Measurements from ENCODE around the gene PLA2G2D. TPM values are rescaled to one million over a fixed set of nuclear protein-coding genes. Genes with fewer than 3 reads are reported as not detected.

PLA2G2D gene
- total and polyA plus RNA-seq, 2 experiments from 2014 or later, result not detected

DNA sequence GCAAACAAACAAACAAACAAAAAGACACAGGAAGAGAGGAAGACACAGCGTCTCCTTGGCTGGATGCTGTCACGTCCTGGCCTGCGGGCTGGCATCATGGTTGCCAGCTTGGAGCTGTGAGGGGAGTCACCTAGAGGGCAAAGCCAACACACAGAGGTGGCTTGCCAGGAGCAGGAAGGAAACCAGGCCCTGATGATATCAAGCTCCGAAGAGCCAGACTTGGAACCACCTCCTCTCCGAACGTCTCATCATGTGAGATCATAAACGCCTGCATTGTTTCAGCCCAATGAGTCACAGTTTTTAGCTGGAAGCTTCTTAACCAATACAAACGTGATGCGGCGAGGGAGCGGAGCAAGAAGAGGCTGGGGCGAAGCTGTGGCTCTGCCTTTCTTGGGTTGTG, 8.7 kb downstream of the PLA2G2D start:
- ATAC-seq (no peak), DNase-seq (ENCODE audit: low spot score) (no peak)
- Histone ChIP-seq H3K79me2 (replicated peaks; ENCODE audit: insufficient read depth) (no peaks in the 10 kb centered on the region), H2AFZ (peak overlapping the region; percentile 78; the same call in 1 of the 2 replicates), H3F3A (replicated peaks; ENCODE audit: low read depth) (no peaks in the 10 kb centered on the region), H3K36me3 (ENCODE audit: insufficient read depth) (no peaks in the 10 kb centered on the region), H3K4me3 (no peak overlapping the region), H3K4me1 (ENCODE audit: insufficient read depth) (no peaks in the 10 kb centered on the region), H3K27ac (ENCODE audit: low read depth) (no peak overlapping the region), H3K4me2 (no peak overlapping the region), H3K9me2 (ENCODE audit: insufficient read depth) (no peaks in the 10 kb centered on the region; the same call in 1 of the 2 replicates), H4K20me1 (replicated peaks; ENCODE audit: insufficient read depth) (no peaks in the 10 kb centered on the region), H3K27me3 (ENCODE audit: insufficient read depth) (no peaks in the 10 kb centered on the region)
- Mint-ChIP-seq H3K9me3 (peaks cover 9% of the 10 kb centered on the region; the same call in 2 of the 3 replicates), H3K36me3 (ENCODE audit: low read depth) (no peaks in the 10 kb centered on the region), H3K27me3 (ENCODE audit: insufficient read depth, low read depth, poor library complexity) (peaks cover 4% of the 10 kb centered on the region), H3K27ac (no peak overlapping the region), H3K4me1 (peaks cover 18% of the 10 kb centered on the region), H3K4me3 (no peak overlapping the region)
- no peak for TF ChIP-seq CREB1 (CRISPR knock-in tag; IDR thresholded peaks at IDR 0.05; ENCODE audit: low read depth)
- TF ChIP-seq NANOG (IDR thresholded peaks at IDR 0.05; ENCODE audit: borderline replicate concordance), result no peak
- no peak for TF ChIP-seq ZNF114 (CRISPR knock-in tag; IDR thresholded peaks at IDR 0.05)
- no peak for TF ChIP-seq JUNB (IDR thresholded peaks at IDR 0.05; ENCODE audit: unreplicated experiment)

DNA sequence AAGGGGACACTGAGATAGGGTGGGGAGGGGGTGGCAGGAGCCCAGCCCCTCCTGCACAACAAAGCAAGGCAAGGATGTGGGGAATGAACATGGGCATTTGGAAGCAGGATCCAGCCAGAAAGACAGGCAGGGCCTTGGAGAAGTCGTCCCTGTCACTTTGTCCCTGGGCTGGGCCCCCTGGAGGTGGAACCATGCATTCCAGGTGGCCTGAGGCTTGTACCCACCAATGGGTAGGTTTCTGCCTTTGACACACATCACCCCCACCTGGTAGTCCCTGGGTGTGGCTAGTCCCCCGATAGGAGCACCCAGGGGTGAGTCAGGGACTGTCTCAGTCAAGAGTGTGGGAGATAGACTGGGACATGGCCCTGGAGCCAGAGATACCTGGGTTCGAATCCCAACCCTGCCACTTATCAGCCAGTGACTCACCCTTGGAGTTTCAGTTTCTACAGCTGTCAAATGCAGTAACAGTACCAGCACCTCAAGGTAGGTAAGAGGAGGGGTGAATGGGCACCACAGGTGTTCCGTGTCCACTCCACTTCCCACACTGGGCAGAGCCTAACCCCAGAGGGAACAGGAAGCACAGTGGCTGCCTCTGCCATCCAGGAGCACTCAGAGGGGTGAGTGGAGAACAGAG, 10.0 kb downstream of the PLA2G2D start:
- Mint-ChIP-seq H3K4me3 (no peak overlapping the region), H3K27me3 (ENCODE audit: insufficient read depth, low read depth, poor library complexity) (peaks cover 1% of the 10 kb centered on the region)
- TF ChIP-seq ZNF114 (CRISPR knock-in tag; IDR thresholded peaks at IDR 0.05) (no peak), ZNF331 (CRISPR knock-in tag; IDR thresholded peaks at IDR 0.05; ENCODE audit: low read depth) (no peak), EZH2 (IDR thresholded peaks at IDR 0.05; ENCODE audit: low read depth, unreplicated experiment) (no peak), STAT1 (IDR thresholded peaks at IDR 0.05; ENCODE audit: unreplicated experiment) (no peak), CREB1 (CRISPR knock-in tag; IDR thresholded peaks at IDR 0.05; ENCODE audit: low read depth) (no peak), NANOG (IDR thresholded peaks at IDR 0.05; ENCODE audit: borderline replicate concordance) (no peak), EZH2phosphoT487 (IDR thresholded peaks at IDR 0.05; ENCODE audit: unreplicated experiment) (no peak)
- TF ChIP-seq, protein P1, sequence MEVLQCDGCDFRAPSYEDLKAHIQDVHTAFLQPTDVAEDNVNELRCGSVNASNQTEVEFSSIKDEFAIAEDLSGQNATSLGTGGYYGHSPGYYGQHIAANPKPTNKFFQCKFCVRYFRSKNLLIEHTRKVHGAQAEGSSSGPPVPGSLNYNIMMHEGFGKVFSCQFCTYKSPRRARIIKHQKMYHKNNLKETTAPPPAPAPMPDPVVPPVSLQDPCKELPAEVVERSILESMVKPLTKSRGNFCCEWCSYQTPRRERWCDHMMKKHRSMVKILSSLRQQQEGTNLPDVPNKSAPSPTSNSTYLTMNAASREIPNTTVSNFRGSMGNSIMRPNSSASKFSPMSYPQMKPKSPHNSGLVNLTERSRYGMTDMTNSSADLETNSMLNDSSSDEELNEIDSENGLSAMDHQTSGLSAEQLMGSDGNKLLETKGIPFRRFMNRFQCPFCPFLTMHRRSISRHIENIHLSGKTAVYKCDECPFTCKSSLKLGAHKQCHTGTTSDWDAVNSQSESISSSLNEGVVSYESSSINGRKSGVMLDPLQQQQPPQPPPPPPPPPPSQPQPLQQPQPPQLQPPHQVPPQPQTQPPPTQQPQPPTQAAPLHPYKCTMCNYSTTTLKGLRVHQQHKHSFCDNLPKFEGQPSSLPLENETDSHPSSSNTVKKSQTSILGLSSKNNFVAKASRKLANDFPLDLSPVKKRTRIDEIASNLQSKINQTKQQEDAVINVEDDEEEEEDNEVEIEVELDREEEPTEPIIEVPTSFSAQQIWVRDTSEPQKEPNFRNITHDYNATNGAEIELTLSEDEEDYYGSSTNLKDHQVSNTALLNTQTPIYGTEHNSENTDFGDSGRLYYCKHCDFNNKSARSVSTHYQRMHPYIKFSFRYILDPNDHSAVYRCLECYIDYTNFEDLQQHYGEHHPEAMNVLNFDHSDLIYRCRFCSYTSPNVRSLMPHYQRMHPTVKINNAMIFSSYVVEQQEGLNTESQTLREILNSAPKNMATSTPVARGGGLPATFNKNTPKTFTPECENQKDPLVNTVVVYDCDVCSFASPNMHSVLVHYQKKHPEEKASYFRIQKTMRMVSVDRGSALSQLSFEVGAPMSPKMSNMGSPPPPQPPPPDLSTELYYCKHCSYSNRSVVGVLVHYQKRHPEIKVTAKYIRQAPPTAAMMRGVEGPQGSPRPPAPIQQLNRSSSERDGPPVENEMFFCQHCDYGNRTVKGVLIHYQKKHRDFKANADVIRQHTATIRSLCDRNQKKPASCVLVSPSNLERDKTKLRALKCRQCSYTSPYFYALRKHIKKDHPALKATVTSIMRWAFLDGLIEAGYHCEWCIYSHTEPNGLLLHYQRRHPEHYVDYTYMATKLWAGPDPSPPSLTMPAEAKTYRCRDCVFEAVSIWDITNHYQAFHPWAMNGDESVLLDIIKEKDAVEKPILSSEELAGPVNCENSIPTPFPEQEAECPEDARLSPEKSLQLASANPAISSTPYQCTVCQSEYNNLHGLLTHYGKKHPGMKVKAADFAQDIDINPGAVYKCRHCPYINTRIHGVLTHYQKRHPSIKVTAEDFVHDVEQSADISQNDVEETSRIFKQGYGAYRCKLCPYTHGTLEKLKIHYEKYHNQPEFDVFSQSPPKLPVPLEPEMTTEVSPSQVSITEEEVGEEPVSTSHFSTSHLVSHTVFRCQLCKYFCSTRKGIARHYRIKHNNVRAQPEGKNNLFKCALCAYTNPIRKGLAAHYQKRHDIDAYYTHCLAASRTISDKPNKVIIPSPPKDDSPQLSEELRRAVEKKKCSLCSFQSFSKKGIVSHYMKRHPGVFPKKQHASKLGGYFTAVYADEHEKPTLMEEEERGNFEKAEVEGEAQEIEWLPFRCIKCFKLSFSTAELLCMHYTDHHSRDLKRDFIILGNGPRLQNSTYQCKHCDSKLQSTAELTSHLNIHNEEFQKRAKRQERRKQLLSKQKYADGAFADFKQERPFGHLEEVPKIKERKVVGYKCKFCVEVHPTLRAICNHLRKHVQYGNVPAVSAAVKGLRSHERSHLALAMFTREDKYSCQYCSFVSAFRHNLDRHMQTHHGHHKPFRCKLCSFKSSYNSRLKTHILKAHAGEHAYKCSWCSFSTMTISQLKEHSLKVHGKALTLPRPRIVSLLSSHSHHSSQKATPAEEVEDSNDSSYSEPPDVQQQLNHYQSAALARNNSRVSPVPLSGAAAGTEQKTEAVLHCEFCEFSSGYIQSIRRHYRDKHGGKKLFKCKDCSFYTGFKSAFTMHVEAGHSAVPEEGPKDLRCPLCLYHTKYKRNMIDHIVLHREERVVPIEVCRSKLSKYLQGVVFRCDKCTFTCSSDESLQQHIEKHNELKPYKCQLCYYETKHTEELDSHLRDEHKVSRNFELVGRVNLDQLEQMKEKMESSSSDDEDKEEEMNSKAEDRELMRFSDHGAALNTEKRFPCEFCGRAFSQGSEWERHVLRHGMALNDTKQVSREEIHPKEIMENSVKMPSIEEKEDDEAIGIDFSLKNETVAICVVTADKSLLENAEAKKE (CRISPR knock-in tag; IDR thresholded peaks at IDR 0.05), result no peak
- TF ChIP-seq, protein P2, sequence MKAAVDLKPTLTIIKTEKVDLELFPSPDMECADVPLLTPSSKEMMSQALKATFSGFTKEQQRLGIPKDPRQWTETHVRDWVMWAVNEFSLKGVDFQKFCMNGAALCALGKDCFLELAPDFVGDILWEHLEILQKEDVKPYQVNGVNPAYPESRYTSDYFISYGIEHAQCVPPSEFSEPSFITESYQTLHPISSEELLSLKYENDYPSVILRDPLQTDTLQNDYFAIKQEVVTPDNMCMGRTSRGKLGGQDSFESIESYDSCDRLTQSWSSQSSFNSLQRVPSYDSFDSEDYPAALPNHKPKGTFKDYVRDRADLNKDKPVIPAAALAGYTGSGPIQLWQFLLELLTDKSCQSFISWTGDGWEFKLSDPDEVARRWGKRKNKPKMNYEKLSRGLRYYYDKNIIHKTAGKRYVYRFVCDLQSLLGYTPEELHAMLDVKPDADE (IDR thresholded peaks at IDR 0.05), result no peak
- TF ChIP-seq, protein P3, sequence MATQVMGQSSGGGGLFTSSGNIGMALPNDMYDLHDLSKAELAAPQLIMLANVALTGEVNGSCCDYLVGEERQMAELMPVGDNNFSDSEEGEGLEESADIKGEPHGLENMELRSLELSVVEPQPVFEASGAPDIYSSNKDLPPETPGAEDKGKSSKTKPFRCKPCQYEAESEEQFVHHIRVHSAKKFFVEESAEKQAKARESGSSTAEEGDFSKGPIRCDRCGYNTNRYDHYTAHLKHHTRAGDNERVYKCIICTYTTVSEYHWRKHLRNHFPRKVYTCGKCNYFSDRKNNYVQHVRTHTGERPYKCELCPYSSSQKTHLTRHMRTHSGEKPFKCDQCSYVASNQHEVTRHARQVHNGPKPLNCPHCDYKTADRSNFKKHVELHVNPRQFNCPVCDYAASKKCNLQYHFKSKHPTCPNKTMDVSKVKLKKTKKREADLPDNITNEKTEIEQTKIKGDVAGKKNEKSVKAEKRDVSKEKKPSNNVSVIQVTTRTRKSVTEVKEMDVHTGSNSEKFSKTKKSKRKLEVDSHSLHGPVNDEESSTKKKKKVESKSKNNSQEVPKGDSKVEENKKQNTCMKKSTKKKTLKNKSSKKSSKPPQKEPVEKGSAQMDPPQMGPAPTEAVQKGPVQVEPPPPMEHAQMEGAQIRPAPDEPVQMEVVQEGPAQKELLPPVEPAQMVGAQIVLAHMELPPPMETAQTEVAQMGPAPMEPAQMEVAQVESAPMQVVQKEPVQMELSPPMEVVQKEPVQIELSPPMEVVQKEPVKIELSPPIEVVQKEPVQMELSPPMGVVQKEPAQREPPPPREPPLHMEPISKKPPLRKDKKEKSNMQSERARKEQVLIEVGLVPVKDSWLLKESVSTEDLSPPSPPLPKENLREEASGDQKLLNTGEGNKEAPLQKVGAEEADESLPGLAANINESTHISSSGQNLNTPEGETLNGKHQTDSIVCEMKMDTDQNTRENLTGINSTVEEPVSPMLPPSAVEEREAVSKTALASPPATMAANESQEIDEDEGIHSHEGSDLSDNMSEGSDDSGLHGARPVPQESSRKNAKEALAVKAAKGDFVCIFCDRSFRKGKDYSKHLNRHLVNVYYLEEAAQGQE (IDR thresholded peaks at IDR 0.05; ENCODE audit: unreplicated experiment), result no peak

More for the DNA sequence above, 10.0 kb downstream of the PLA2G2D start:
- H3K4me2 ChIP-seq, result no peak overlapping the region
- H3K27me3 ChIP-seq (ENCODE audit: insufficient read depth), result no peaks in the 10 kb centered on the region
- Mint-ChIP-seq H3K36me3 (ENCODE audit: low read depth) (peaks cover 4% of the 10 kb centered on the region; the same call in 1 of the 3 replicates), H3K4me1 (peaks cover 15% of the 10 kb centered on the region), H3K27ac (no peak overlapping the region), H3K9me3 (peaks cover 13% of the 10 kb centered on the region)
- H3K27ac ChIP-seq (ENCODE audit: low read depth), result no peak overlapping the region
- H3K4me1 ChIP-seq (ENCODE audit: insufficient read depth), result no peaks in the 10 kb centered on the region
- ATAC-seq (no peak), DNase-seq (ENCODE audit: low spot score) (no peak)
- no peak overlapping the region for H2AFZ ChIP-seq
- no peaks in the 10 kb centered on the region for H3K36me3 ChIP-seq (ENCODE audit: insufficient read depth)
- H3K4me3 ChIP-seq, result no peak overlapping the region
- H3K79me2 ChIP-seq (replicated peaks; ENCODE audit: insufficient read depth), result no peaks in the 10 kb centered on the region
- no peaks in the 10 kb centered on the region; the same call in 1 of the 2 replicates for H3K9me2 ChIP-seq (ENCODE audit: insufficient read depth)
- no peaks in the 10 kb centered on the region for H4K20me1 ChIP-seq (replicated peaks; ENCODE audit: insufficient read depth)
- no peaks in the 10 kb centered on the region for H3F3A ChIP-seq (replicated peaks; ENCODE audit: low read depth)

Data from GM23338 (cell line).